H1 (cell line): ENCODE results near the gene AADAC.

Source experiments
- CTCF ChIP-seq, 3 experiments: IDR thresholded peaks; 1 replicate in 2 of 3; 2 replicates in 1 of 3; pipeline versions ENCODE4 v1.5.1 to v1.6.1; 2011; ENCODE audit warnings: low read length in 3 of 3, mild to moderate bottlenecking in 3 of 3, inconsistent platforms in 2 of 3, low read depth in 1 of 3, moderate library complexity in 1 of 3; ENCODE audit not compliant: insufficient read depth in 1 of 3; ENCODE audit errors: control extremely low read depth in 1 of 3
- EZH2 ChIP-seq: fragments of 200-600 bp; sonication (generic); IDR thresholded peaks from 2 replicates; pipeline ENCODE4 v1.7.1; 2012; ENCODE audit warnings: low read depth, mild to moderate bottlenecking, moderate library complexity, low read length, inconsistent platforms; ENCODE audit not compliant: severe bottlenecking
- POLR2A ChIP-seq, 2 experiments: IDR thresholded peaks; 1 replicate in 1 of 2; 2 replicates in 1 of 2; pipeline ENCODE4 v1.6.1; 2011; ENCODE audit warnings: low read depth in 2 of 2, low read length in 2 of 2, mild to moderate bottlenecking in 2 of 2; ENCODE audit errors: control extremely low read depth in 1 of 2
- RFX5 ChIP-seq: IDR thresholded peaks from 2 replicates; pipeline ENCODE4 v1.6.1; 2011; ENCODE audit warnings: low read depth, low read length, improper control_type of control experiment, borderline replicate concordance
- RNF2 ChIP-seq: fragments of 200-900, 300-1000 bp; sonication (generic); IDR thresholded peaks from 2 replicates; pipeline ENCODE4 v1.7.1; 2016; ENCODE audit warnings: borderline replicate concordance, low read depth, mild to moderate bottlenecking, antibody characterized with exemption, low read length; ENCODE audit not compliant: poor library complexity, severe bottlenecking; ENCODE audit errors: missing control alignments
- TEAD4 ChIP-seq: IDR thresholded peaks from 2 replicates; pipeline ENCODE4 v1.6.1; 2012; ENCODE audit warnings: low read depth, low read length, inconsistent platforms, mixed read lengths

DNA sequence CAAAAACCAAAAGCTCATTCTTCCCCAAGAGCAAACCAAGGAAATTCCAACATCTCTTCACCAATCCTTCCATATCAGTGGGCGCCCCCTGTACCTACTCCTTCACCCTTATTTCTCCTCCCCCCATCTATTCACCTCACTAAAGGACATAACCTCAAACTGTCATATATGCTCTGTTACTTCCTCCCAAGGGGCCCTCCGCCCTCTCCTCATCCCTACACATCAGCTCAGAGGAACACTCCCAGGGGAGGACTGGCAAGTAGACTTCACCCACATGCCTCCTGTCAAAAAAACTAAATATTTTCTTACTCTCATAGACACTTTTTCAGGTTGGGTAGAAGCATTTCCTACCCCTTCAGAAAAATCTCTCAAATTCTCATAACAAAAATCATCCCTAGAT, 2.4 kb upstream of the AADAC start:
- TF ChIP-seq TEAD4 (no peak), RNF2 (no peak), EZH2 (no peak), CTCF (IDR thresholded peaks at IDR 0.05; ENCODE audit: control extremely low read depth in 1 of 3, insufficient read depth in 1 of 3, low read depth in 1 of 3, low read length in 3 of 3) (no peak), RFX5 (no peak), POLR2A (IDR thresholded peaks at IDR 0.05; ENCODE audit: control extremely low read depth in 1 of 2, low read depth in 2 of 2, low read length in 2 of 2) (no peak)
